Thoracic aorta (tissue), 2 donors: ENCODE data around the gene UNC45A. TPM values are rescaled to one million over a fixed set of nuclear protein-coding genes. Genes with fewer than 3 reads are reported as not detected.

Experiments
- ATAC-seq: fragments of 150-250 bp; one replicate; pipeline ENCODE4 v1.8.0; 2017; ENCODE audit warnings: low read depth; ENCODE audit not compliant: insufficient number of reproducible peaks, low FRiP score
- DNase-seq: peaks from one replicate; pipeline ENCODE4 v3.0.0-alpha.2; 2020; ENCODE audit warnings: low spot score
- H3K27ac ChIP-seq, 2 donors: fragments of 200-600 bp; sonication (generic); 1 replicate in 1 of 2; 2 replicates in 1 of 2; pipeline ENCODE4 v1.5.1; 2016; ENCODE audit warnings: mild to moderate bottlenecking in 2 of 2, moderate library complexity in 2 of 2
- H3K27me3 ChIP-seq: fragments of 200-600 bp; sonication (generic); replicated peaks from 2 replicates; pipeline ENCODE4 v1.6.0; 2016; ENCODE audit warnings: mild to moderate bottlenecking; ENCODE audit not compliant: insufficient read depth
- H3K36me3 ChIP-seq: fragments of 200-600 bp; sonication (generic); one replicate; pipeline ENCODE4 v1.5.1; 2016
- H3K4me1 ChIP-seq, 2 donors: fragments of 200-600 bp; sonication (generic); 1 replicate in 1 of 2; 2 replicates in 1 of 2; pipeline versions ENCODE4 v1.5.1 to v1.6.0; 2016; ENCODE audit warnings: low read depth in 2 of 2, mild to moderate bottlenecking in 1 of 2; ENCODE audit not compliant: control insufficient read depth in 1 of 2
- H3K4me3 ChIP-seq: fragments of 200-600 bp; sonication (generic); 2 replicates; pipeline ENCODE4 v1.5.1; 2016; ENCODE audit warnings: mild to moderate bottlenecking
- H3K9me3 ChIP-seq: fragments of 200-600 bp; sonication (generic); 2 replicates; pipeline ENCODE4 v1.5.1; 2016
- total RNA-seq, 2 donors: library from RNA; depleted of rRNA; stranded (reverse); fragments of >200 nt; gene quantifications; one replicate each; pipeline versions ENCODE4 v1.1.0 to v1.2.3, GENCODE V29; 2016
- TF ChIP-seq, protein P1 (sequence below): fragments of 200-600 bp; sonication (generic); IDR thresholded peaks from one replicate; pipeline ENCODE4 v1.5.1; 2019; ENCODE audit warnings: antibody characterized with exemption

Gene UNC45A
- total RNA-seq, 2 donors from 2014 or later = 54.0 to 65.5 TPM

- no peak for ATAC-seq
- H3K4me1 ChIP-seq = peaks cover 19 to 56% of the 10 kb centered on the region in 2 donors
- DNase-seq = no peak
- H3K36me3 ChIP-seq = no peaks in the 10 kb centered on the region
- H3K27me3 ChIP-seq = no peaks in the 10 kb centered on the region
- peak overlapping the region; percentile 67 to 76 for H3K27ac ChIP-seq
- TF ChIP-seq, protein P1, sequence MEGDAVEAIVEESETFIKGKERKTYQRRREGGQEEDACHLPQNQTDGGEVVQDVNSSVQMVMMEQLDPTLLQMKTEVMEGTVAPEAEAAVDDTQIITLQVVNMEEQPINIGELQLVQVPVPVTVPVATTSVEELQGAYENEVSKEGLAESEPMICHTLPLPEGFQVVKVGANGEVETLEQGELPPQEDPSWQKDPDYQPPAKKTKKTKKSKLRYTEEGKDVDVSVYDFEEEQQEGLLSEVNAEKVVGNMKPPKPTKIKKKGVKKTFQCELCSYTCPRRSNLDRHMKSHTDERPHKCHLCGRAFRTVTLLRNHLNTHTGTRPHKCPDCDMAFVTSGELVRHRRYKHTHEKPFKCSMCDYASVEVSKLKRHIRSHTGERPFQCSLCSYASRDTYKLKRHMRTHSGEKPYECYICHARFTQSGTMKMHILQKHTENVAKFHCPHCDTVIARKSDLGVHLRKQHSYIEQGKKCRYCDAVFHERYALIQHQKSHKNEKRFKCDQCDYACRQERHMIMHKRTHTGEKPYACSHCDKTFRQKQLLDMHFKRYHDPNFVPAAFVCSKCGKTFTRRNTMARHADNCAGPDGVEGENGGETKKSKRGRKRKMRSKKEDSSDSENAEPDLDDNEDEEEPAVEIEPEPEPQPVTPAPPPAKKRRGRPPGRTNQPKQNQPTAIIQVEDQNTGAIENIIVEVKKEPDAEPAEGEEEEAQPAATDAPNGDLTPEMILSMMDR = no peak
- no peak overlapping the region for H3K4me3 ChIP-seq
- no peaks in the 10 kb centered on the region for H3K9me3 ChIP-seq
Measured at GRCh38 chr15:90959028-90959595, 24.0 kb downstream of the UNC45A start.

DNA sequence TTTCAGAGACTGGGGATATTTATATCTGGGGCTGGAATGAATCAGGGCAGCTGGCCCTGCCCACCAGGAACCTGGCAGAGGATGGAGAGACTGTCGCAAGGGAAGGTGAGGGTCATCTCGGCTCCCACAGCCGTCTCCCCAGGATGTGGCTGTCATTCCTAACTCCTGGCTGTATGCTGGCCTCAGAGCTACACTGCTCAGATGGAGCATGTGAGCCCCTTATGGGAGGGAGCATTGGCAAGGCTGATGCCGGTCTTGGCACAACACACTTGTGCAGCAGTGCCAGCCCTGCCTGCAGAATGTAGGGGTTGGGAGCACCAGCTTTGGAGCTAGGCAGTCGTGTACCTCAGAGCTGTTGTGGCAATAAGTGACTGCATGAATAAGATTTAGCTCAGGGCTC, 24.8 kb downstream of the UNC45A start:
- peak; percentile 54 for DNase-seq
- ATAC-seq = peak; percentile 81
- Histone ChIP-seq H3K27ac (peak overlapping the region; percentile 67 to 76), H3K9me3 (no peaks in the 10 kb centered on the region), H3K4me3 (peak overlapping the region; percentile 38), H3K36me3 (no peaks in the 10 kb centered on the region), H3K4me1 (peaks cover 19 to 56% of the 10 kb centered on the region in 2 donors), H3K27me3 (no peaks in the 10 kb centered on the region)
- TF ChIP-seq, protein P1 = no peak

DNA sequence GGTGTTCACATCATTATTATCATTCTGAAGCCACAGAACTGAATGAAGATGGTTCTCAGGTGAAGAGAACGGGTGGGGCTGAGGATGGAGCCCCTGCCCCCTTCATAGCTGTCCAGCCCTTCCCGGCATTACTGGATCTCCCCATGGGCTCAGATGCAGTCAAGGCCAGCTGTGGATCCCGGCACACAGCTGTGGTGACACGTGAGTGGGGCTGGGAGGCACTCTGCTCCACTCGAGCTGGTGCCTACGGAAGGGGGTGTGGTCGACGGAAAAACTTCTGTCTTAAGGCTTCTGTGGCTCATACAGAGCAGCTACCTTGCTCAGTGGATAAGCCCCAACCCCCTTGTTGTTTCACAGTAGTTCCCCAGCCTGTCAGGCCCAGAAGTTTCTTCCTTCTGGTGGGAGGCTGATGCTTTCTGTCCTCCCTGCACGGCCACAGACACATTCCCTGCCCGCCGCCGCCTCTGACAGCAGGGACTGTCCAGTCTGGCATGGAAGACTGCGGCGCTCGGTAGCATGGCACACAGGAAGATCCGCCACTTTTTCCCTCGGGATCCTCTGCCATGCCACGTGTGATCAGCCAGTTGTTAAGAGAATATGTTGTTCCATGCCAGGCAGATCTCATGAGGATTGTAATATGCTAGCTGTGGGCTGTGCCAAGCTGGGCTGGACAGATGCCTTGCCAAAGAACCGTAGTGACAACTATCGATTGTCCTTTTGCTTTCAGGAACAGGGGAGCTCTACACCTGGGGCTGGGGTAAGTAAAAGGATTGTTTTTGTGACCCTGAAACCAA, 25.4 kb downstream of the UNC45A start:
- Histone ChIP-seq H3K27me3 (no peaks in the 10 kb centered on the region), H3K36me3 (no peaks in the 10 kb centered on the region), H3K27ac (peak overlapping the region; percentile 46 to 67), H3K4me1 (peaks cover 19 to 51% of the 10 kb centered on the region in 2 donors), H3K9me3 (no peaks in the 10 kb centered on the region), H3K4me3 (peak overlapping the region; percentile 38)
- ATAC-seq = no peak
- no peak for DNase-seq
- TF ChIP-seq, protein P1 = no peak

- ATAC-seq (no peak), DNase-seq (no peak)
- H3K4me3 ChIP-seq = no peak overlapping the region
- H3K27me3 ChIP-seq = no peaks in the 10 kb centered on the region
- TF ChIP-seq, protein P1 = no peak
- peaks cover 6% of the 10 kb centered on the region for H3K36me3 ChIP-seq
- peaks cover 12 to 42% of the 10 kb centered on the region in 2 donors for H3K4me1 ChIP-seq
- H3K9me3 ChIP-seq = no peaks in the 10 kb centered on the region
- no peak overlapping the region for H3K27ac ChIP-seq
Measured at GRCh38 chr15:90962021-90962420, 26.9 kb downstream of the UNC45A start.

DNA sequence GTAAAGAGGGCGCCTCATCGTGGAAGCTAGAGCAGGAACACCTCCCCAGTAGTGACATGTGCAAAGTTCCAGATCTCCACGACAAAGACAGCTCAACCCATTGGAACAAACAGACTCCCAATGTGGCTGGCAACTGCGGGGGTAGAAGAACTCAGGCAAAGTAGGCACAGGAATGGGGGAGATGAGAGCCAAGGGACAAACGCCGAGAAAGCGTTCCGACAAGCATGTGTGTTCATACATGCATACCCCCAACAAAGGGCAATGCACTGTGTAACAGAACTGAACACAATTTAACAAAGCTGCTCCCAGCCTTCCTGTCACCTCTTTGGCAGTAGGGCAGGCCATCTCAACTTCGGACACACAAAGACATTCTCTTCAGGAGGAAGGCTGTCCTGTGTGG, 31.2 kb downstream of the UNC45A start:
- Histone ChIP-seq H3K27ac (no peak overlapping the region), H3K36me3 (peaks cover 9% of the 10 kb centered on the region), H3K4me3 (no peak overlapping the region), H3K9me3 (no peaks in the 10 kb centered on the region), H3K4me1 (peaks cover 0 to 2% of the 10 kb centered on the region in 2 donors), H3K27me3 (no peaks in the 10 kb centered on the region)
- DNase-seq (no peak), ATAC-seq (no peak)
- TF ChIP-seq, protein P1 = no peak
